DMS 273 (cell line): Measurements from ENCODE around the gene OSBPL3.
A peak's percentile ranks its signal among the peaks of the same experiment; 100 is the strongest.
"Not testable (repeated sequence)": the region's sequence is repeated elsewhere in the genome, so short reads cannot be mapped to it uniquely, and the experiment has no call there.

Experiments
- DNase-seq: peaks from one replicate; lab custom pipeline; 2025; ENCODE audit not compliant: unreplicated experiment; lab: John Stamatoyannopoulos, UW

The OSBPL3 gene

DNA sequence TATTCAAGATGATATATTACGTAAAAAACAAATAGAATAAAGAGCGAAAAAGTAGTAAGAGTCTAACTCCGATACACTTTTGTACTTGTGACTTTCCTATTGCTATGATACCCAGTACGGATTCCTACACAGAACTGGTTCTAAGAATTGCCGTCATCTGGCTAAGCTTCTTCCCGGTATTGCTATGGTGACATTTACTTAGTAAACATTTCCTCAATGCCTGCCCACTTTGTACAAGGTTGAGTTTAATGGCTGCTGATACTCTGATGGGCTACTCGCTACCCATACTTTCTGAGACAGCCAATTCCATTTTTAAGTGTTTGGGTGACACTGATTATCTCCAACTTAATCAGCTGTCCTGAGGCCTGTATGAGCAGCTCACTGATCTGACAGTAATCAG lies 55.6 kb downstream of the OSBPL3 start:
- DNase-seq, result no peak

DNA sequence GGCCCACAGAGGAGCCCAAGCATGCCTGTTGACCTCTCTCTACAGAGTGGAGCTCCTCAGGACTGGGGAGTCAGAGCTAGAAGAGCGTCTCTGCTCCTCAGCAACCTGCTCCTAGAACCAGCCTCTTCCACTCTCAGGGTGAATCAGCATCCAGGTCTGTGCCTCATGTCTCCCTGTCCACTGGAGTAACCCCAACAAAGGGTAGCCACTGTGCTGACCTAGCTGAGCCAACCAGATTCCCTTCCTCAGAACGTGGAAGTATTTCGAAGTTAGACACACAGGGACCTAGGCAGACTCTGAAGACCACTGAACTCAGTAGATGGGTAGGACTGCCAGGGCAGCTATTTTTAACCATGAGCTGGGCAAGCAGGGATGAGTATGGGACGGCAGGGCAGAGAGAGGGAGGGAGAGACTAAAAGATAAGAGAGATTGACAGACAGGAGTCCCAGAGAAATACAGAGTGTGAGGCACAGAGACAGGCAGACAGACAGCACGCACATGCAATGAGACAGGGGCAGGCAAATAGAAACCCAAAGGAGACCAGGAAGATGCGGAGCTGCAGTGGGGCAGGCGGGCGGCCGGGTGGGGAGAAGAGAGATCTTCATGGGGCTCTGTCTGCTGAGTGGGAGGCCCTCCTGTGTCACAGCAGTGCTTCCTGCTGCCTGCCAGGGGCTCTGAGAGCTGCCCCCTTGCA lies 56.7 kb downstream of the OSBPL3 start:
- no peak for DNase-seq

DNA sequence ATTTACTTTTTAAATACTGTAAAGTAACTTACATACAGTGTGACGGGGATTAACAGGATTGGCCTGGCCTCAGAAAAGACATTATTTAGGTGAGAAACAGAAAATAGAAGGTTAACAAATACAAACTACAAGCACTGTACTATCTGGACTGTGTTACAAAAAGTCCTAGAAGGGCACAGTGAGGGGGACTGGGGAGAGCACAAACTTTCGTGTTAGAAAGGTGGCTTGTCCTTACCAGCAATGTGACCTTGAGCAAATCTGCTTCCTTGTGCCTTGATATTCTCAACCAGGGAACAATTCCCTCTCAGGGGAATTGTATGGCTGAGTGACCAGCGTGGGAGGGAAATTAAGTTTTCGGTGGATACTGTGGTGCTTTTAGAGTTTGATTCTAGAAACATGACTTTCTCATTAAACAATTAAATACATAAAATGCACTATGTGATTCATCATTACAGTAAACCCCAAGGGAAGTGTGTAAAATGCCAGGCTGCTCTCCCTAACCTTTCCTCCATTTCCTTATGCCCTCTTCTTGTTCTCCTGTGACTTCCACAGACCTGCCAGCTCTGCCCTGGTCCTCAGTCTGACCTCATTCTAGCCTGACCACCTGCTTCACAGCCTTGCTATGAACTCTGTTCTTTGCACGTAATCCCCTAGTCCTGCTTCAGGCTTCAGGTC lies 57.7 kb downstream of the OSBPL3 start:
- DNase-seq, result no peak

DNA sequence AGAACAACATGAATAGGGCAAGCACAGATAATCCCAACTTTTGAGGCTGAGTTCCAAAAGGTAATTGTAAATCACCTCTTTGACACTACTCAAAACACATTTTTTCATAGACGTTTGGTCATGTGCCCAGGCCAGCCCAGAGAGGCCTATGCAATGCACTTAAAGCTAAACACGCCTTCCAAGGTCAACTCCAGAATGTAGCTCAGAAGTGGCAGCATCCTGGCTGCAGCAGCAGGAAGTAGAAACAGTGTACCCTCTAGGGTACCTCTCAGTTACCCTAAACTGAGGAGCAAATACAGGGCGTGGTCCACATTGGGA lies 58.7 kb downstream of the OSBPL3 start:
- DNase-seq, result no peak

DNA sequence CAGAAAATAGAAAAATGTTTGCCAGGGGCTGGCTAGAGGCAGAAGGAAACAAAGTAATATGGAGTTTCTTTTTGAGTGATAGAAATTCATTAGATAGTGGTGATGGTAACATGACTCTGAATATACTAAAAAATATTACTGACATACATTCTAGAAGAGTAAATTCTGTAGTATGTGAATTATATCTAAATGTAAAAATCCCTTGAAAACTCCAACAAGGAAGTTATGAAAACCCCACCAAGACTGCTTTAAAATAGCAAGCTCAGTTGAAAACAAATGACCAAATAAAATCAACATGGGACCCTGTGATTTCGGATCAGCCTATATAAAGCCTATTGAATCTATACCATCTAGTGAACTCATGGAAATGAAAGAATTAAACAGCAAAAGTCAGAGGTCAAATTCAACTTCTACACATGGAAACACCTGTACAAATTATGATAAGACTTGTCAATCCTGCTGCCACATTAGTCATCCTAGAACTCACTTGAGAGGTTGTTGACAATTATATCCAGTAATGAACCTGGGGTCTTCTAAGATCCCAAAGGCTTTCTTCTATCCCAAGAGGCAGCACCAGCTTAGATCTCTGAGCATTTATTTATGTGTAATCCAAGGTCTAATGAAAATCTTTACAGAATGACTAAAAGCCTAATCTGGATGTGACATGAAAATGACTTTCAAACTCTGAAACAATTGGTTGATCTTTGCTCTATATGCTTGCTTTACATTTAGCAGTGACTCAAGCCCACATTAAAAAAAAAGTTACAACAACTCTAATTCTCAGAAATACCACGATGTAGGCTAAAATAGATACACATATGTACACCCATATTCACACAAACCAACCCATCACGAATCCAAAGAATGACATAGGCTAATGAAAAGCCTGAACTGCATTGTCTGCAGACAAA lies 59.3 kb downstream of the OSBPL3 start:
- DNase-seq, result no peak

DNA sequence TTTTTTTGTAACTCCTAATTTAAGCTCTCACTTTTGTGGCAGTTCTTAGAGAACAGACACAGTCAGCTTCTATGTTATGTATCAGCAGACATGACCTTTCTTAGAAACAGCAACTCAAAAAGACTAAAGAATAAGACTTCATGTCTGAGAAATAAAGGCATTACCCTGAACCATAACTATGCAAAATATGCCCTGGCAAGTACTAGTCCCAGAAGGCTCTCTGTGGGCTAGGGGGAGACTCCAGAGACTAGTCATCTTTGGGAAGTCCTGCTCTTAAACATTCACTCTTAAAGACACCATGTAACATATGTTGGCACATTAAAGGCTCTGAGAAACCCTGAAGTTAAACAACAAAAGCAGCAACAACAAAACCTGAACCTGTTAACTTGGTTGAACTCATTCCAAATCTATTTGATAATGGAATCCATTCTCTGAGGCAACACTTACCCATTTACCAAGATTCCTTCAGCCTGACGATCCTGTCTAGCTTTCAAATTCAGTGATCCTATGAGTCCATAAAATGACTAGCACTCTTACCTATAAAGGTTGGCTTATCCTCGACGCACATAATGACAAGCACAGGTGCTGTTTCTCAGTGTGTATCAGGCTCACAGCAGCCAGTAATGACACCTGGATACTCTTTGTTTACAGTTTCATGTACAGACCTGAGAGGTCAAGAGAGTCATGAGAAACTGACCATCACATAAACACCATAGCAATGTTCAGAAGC lies 62.3 kb downstream of the OSBPL3 start:
- DNase-seq, result no peak

DNA sequence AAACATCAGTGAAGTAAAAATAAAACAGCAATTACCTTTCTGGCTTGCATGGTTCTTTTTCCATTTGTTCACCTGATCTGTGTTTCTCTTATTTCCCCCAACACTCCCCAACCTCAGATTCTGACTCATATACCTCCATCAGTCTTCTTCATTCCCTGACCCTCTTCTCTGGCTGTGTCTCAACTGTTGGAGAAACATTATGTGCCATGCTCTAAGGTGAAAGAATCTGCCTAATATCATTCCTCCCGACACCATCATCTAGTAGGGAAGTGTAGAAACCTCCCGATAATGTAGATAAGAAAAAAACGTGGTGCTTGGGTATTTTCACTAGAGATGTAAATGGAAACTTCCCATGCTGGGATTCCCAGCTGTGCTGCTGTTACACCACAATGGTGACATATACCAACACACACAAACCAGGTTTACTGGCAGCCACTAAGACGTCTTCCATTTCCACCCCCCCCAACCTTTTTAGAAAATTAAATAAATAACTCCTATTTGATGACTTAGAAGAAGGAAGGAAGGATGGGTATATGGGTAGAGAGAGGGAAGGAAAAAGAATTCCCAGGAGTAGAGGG lies 63.4 kb downstream of the OSBPL3 start:
- no peak for DNase-seq

DNA sequence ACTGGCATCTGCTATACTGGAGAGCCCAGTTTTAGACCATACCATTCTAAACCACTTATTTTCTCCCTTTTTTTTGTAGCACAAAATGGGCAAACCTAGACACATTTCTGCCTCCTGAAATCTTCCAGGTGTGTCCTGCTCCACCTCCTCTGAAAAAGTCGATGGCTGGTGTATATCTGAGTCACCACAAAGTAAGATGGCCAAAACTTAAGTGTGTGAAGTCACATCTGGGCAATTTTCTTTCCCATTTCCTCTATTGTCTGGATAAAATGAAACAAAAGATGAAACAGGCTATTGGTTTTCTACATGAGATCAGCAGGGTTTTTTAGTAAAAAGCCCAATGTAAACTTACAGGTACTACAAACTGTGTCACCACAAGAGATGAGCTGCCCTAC lies 65.5 kb downstream of the OSBPL3 start:
- DNase-seq, result no peak

DNA sequence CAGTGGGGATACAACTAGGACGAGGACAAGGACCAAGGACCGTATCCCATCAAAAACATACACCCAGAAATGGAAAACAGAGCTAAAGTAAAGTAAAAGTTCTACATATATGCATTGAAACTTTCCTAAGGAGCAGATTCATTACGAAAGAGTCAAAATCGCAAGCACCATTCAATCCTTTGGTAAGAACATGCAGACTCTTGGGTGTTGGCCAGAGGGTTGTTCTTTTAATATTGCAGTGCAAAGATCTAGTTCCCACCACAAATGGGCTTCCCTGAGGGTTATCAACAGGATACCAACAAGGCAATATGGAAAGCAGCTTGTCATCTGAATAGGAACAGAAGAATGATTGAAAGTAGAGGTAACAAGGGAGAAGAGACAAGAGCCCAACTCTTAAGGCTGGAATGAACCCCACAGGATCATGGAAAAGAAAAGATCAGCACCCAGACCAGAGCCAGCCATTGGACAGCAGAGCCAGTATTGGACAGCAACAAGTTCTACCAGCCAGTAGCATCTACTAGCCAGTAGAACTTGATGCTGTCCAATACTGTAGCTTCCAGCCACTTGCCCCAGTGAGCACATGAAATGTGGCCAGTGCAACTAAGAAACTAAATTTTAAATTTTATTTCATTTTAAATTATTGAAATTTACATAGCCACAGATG lies 66.0 kb downstream of the OSBPL3 start:
- DNase-seq, result no peak

DNA sequence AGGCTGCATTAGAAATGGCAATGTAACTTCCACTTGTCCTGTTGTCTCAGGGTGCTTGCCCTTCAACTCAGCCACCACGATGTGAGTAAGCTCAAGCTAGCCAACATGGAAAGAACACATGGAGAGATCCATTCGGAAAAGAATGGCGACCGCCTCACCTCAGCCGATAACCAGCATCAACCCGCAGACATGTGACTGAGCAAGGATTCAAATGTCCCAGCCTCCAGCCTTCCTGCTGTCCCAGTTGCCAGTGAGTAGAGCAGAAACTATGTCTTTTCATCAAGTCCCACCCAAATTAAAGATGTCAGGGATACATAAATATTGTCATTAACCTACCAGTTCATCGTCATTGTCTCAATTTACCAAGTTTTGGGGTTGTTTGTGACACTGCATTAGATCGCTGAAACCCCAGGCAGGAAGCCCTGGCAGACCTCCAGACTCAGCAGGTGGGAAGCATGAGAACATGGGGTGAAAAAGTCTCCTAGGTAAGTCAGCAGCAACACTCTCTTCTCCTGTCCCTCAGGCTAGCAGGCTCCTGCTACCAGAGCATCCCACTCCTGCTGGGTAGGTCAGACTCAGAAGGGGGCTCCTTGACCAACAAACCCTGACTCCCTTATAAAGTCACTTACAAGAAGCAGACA lies 67.0 kb downstream of the OSBPL3 start:
- peak; percentile 38 for DNase-seq

DNA sequence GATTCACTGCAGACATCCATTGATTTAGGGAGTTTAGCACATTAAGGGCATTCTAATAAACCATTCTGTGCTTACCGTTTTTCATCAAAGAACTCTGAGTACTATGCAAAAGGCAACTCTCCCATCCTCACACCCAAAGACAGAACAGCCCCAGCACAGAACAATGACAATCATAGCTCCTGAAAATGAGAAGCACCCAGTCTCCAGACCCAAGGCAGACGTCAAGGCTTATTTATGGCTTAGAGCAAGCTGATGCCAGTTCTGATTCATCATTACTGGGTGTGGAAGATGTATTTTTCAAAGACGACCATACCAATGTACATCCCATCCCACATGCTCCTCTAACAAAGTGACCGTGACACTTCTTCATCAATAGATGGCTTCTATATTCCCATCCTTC lies 67.6 kb downstream of the OSBPL3 start:
- DNase-seq, result no peak

DNA sequence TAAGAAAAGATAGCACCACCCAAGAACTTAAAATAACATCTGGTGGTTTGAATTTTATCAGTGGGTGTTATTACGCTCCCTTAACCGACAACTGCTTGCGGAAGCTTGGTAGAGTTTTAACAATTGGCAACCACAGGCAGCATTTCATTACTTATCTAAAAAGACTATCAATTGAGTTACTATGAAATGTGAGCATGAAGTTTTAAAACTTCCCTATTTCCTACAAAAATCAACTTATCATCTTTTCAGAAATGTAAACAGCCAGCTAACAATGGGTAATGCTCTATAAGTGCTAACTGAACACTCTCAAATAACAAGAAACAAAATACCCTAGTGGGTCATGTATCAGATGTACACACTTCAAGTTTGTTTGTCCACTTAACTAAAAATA lies 68.8 kb downstream of the OSBPL3 start:
- peak; percentile 39 for DNase-seq

DNA sequence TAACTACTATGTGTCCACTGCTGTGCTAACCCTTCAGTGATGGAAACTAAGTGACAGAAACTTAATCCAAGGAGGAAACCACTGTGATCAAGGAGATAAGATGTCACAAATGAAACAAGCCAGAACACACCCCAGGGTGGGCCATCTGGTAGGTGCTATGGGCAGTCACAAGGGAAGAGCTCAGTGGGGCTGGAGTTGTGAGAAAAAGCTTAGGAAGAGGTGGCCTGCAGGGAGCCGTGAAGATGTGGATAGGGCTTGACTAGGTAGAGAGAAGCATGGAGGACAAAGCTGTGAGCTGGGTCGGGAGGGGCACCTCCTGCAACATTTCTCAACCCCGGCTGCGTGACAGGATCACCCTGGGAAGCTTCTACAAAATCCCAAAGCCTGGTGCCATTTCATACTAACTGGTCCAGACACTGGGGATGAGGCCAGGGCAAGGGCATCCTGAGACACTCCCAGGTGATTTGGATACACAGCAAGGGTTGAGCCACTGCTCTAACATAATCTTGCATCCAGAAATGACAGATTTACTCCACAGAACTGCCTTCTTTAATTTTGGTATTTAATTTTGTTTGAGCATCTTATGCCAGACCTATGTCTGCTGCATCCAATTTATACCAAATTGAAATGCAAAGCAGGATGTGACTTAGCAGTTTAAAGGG lies 69.3 kb downstream of the OSBPL3 start:
- DNase-seq, result peak; percentile 29

DNA sequence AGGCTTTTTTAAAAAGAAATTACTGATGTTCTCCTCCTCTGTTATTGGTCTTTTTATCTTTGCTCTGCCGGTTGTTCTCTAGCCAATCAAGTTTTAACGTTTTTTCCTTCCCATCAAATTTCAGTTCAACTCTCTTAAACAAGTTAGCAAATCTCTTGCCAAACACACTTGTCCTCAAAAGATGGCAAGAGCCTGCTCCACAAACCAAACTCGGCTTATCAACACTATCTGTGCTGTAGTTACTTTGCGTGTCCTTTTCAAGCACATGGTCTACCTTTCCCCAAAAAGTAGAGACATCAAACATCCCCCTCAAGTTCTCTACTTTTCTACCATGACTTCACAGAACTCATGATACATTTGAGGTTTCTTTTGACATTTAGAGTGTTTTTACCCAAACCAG lies 71.3 kb downstream of the OSBPL3 start:
- DNase-seq, result no peak

DNA sequence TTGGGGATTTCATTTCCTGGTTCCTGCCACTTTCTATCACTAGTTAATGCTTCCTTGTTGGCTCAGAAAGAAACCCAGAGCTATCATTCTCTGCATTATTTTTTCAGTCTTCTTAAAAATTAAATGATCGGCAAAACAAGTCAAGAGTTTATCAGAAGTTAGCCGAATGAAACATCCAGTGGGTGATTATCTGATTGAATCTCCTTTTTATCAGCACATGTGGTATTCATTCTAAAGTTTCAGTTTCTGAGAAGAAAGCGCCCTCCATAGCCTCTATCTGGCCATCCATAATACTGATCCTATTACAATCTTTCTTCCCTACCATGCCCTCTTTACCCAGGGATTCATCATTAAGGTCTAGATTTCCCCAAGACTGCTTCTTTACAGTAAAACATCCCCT lies 71.8 kb downstream of the OSBPL3 start:
- no peak for DNase-seq

DNA sequence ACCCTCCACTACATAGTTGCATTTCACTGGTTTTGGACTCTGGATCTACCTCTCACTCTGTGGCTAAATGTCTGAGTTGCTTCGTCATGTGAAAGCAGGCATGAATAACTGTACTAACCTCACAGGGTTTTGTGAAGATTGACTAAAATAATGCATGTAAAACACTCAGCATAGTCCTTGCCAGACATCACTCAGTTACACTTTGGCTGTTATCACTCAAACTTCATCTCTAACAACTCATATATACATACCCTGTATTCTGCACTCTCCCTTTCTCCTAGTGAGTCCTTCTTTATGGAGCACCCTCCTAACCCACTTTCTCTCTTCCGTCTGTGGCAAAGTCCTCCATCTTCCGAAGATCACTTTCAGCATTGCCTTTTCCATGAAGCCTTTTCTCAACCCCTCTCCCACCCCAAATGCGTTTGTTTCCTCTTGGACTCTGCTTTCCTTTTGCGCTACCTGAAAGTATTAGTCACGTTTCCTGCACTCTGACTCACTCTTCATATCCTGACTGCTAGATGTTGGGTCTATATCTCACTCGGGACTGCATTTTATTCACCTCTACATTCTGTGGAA lies 72.6 kb downstream of the OSBPL3 start:
- DNase-seq, result no peak

DNA sequence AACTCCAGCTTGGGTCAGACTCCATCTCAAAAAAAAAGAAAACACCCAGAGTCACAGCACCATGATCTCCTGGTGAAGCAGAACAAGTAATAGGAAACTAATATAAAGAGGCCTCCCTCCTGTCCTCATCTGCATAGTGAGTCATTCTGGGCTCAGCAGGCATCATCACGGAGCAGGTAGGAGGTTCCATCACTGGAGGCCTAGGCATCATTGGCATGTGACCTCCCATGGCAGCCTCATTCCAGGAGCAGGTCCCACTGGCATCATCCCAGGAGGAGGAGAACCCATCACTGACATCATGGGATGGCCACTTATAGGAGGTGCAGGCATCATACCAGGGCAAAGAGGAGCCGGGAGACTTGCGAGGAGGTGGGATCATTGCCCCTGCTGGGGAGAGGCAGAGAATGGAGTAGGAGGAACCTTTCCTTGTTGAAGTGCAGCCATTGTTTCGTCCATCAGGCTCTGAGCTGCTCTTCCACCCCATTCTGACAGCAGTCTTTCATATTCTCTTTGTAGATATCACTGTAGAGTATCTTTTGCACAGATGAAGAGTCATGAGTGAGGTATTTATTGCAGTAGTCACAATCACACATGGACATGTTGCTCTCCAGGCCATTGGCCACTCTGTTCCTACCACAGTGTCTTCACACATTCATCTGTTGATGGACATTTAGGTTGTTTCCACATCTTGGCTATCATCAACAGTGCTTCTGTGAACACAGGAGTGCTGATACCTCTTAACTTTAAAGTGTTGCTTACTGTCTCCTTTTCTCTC lies 73.8 kb downstream of the OSBPL3 start:
- DNase-seq, result no peak

DNA sequence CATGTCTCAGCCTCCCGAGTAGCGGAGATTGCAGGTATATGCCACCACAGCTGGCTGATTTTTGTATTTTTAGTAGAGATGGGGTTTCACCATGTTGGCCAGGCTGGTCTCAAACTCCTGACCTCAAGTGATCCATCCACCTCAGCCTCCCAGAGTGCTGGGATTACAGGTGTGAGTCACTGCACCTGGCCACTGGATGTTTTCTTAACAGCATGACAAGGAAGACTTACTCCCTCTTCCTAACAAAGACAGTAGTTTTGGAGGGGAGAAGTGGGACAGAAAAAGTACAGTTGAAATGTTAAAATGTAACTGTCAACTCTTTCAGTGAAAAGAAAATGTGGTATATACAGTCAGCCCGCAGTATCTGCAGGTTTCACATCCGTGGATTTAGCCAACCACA lies 76.0 kb downstream of the OSBPL3 start:
- DNase-seq, result not testable (repeated sequence)
